Colonic mucosa (tissue), 4 donors: Measurements from ENCODE around the gene RPL28. TPM values are rescaled to one million over a fixed set of nuclear protein-coding genes. Genes with fewer than 3 reads are reported as not detected.
A peak's percentile ranks its signal among the peaks of the same experiment; 100 is the strongest.
"Not testable (repeated sequence)": the region's sequence is repeated elsewhere in the genome, so short reads cannot be mapped to it uniquely, and the experiment has no call there.

Source experiments
- DNase-seq: peaks from one replicate; pipeline ENCODE4 v3.0.0-alpha.2; 2020
- H3K27ac ChIP-seq: fragments of 200-600 bp; one replicate; pipeline ENCODE4 v1.8.0; 2021
- H3K27me3 ChIP-seq: fragments of 200-600 bp; one replicate; pipeline ENCODE4 v1.8.0; 2021
- H3K36me3 ChIP-seq: fragments of 200-600 bp; one replicate; pipeline ENCODE4 v1.8.0; 2021
- H3K4me1 ChIP-seq: fragments of 200-600 bp; one replicate; pipeline ENCODE4 v1.8.0; 2021; ENCODE audit warnings: mild to moderate bottlenecking
- H3K4me3 ChIP-seq: fragments of 200-600 bp; one replicate; pipeline ENCODE4 v1.8.0; 2021
- H3K9ac ChIP-seq, 2 donors: one replicate each; pipeline ENCODE4 v1.7.0; 2013; ENCODE audit warnings: control low read depth in 2 of 2, low read depth in 2 of 2, low read length in 2 of 2
- H3K9me3 ChIP-seq: fragments of 200-600 bp; one replicate; pipeline ENCODE4 v1.8.0; 2021
- CTCF ChIP-seq: fragments of 200-600 bp; IDR thresholded peaks from one replicate; pipeline ENCODE4 v1.8.0; 2022; ENCODE audit warnings: antibody characterized with exemption, mild to moderate bottlenecking
- intact Hi-C: fragments of 100-400 bp; cut with DNase I; formaldehyde crosslinking; loops from one replicate; pipeline ENCODE4 v1.14.1; 2022
- total RNA-seq, 2 donors: library from RNA; stranded (reverse); fragmentation: NEBNext Ultra II Directional in 1 of 2; extraction: Animal tissue kit (Norgen Biotek cat#: 25700) in 1 of 2; gene quantifications; one replicate each; pipeline ENCODE4 v1.2.1, GENCODE V29; 2021
- donor health status: healthy.
- donor health status: DM: no; HTN: no; CAD: no.
- donor health status: DM: no; HTN: no; CAD: no.

RPL28 gene
- total RNA-seq, 2 donors from 2014 or later, result 1,447 to 1,819 TPM

GRCh38 chr19:55402509-55402908, 16.8 kb downstream of the RPL28 start:
- H3K36me3 ChIP-seq, result peaks cover 16% of the 10 kb centered on the region
- intact Hi-C loops, result no loop called here

DNA sequence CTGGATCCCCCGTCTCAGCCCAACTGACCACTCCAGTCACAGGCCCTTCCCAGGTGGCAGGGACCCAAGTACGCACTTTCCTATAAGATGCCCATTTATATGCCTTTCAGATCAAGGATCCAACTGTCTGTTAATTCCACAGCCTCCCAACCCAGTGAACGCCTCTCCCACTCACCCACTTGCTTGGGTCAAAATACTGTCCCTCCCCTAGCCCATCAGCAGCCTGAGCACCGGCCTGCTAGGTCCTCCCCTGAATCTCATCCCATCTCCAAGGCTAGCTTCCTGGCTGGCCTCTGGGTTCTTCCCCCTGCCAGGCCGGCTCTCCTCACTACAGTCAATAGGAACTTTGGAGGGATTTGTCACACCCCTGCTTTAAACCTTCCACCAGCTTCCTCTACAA, 19.9 kb downstream of the RPL28 start:
- Histone ChIP-seq H3K4me1 (peaks cover 6% of the 10 kb centered on the region), H3K9ac (no peak overlapping the region), H3K4me3 (no peak overlapping the region), H3K36me3 (peaks cover 16% of the 10 kb centered on the region), H3K9me3 (no peaks in the 10 kb centered on the region), H3K27ac (no peak overlapping the region), H3K27me3 (no peaks in the 10 kb centered on the region)
- DNase-seq, result no peak
- intact Hi-C loops, result no loop called here
- no peak for TF ChIP-seq CTCF

More at GRCh38 chr19:55402509-55402908, 16.8 kb downstream of the RPL28 start:
- Histone ChIP-seq H3K4me3 (no peak overlapping the region), H3K27me3 (no peaks in the 10 kb centered on the region), H3K27ac (no peak overlapping the region), H3K9ac (no peak overlapping the region), H3K4me1 (peaks cover 6% of the 10 kb centered on the region), H3K9me3 (no peaks in the 10 kb centered on the region)
- TF ChIP-seq CTCF, result no peak
- DNase-seq, result no peak

GRCh38 chr19:55406091-55406825, 20.5 kb downstream of the RPL28 start:
- H3K9me3 ChIP-seq, result no peaks in the 10 kb centered on the region
- no peak for TF ChIP-seq CTCF
- peak overlapping the region; percentile 97 for H3K4me3 ChIP-seq
- DNase-seq, result no peak
- H3K9ac ChIP-seq, result peak overlapping the region; percentile 44 to 81
- no peak overlapping the region for H3K27ac ChIP-seq
- H3K27me3 ChIP-seq, result no peaks in the 10 kb centered on the region
- peaks cover 16% of the 10 kb centered on the region for H3K36me3 ChIP-seq
- intact Hi-C loops, result no loop called here
- peaks cover 6% of the 10 kb centered on the region for H3K4me1 ChIP-seq

DNA sequence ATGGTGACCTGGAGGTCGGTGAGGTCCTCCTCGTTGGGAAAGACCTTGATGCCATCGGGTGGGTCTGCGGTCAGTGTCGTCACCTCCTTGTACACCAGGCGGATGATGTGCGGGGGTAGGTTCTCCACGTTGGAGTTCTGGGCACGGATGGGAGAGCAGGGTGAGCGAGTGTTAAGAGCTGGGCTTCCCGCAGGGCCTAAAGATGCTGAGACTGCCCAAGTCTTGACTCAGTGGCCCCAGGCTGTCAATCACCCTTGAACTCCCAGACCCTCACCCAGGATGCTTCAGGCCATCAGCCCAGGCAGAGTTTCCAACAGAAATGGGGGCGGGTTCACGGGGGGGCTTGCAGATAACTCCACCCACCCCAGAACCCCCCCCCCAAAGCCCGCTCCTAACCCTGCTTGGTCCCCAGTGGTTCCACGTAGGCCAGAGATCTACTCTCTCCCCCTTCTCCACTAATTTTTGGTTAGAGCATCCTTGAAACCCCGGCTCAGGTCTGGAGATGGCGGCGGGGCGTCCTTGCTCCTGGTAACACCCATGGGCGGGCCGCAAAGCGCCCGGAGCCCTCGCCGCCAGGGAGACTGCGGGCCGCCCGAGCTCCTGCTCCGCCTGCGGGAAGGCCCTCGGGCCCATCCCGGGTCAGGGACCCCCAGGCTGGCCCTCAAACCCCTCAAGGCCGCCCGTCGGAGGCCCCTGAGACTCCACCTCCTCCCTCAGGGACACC, 21.3 kb downstream of the RPL28 start:
- no peaks in the 10 kb centered on the region for H3K9me3 ChIP-seq
- intact Hi-C loops, result no loop called here
- H3K27me3 ChIP-seq, result no peaks in the 10 kb centered on the region
- peaks cover 12% of the 10 kb centered on the region for H3K36me3 ChIP-seq
- H3K27ac ChIP-seq, result peak overlapping the region; percentile 92
- peak overlapping the region; percentile 81 to 97 for H3K9ac ChIP-seq
- H3K4me1 ChIP-seq, result peaks cover 6% of the 10 kb centered on the region
- TF ChIP-seq CTCF, result no peak
- H3K4me3 ChIP-seq, result peak overlapping the region; percentile 97
- no peak for DNase-seq

GRCh38 chr19:55407550-55407799, 21.7 kb downstream of the RPL28 start, which contains the start of gene UBE2S:
UBE2S (minus strand) TSS chr19:55407788; CDS start chr19:55407589, 199 bp downstream.
- H3K9me3 ChIP-seq, H3K4me1 ChIP-seq, DNase-seq, H3K36me3 ChIP-seq, H3K27me3 ChIP-seq, intact Hi-C loops: not testable (repeated sequence)
- Histone ChIP-seq H3K9ac (peak within 1 kb of the TSS; percentile 81 to 97), H3K27ac (peak within 1 kb of the TSS; percentile 92), H3K4me3 (peak within 1 kb of the TSS; percentile 97)
